T-helper 1 cell treated with Interleukin-12 subunit alpha and Interleukin-12 subunit beta and Interleukin-4 antibody, amounts not matched to agents 30 μg/mL and 1 μg/mL, for 36 hours (primary cell): ENCODE measurements around the gene PTPRT.

Source experiments
- H3K27ac Mint-ChIP-seq: one replicate; pipeline ENCODE4 v1.8.0; 2021; ENCODE audit warnings: mild to moderate bottlenecking, mixed read lengths
- H3K27me3 Mint-ChIP-seq: one replicate; pipeline ENCODE4 v1.8.0; 2021; ENCODE audit warnings: low read depth, mixed read lengths
- H3K36me3 Mint-ChIP-seq: one replicate; pipeline ENCODE4 v1.8.0; 2021; ENCODE audit warnings: low read depth, mixed read lengths
- H3K4me1 Mint-ChIP-seq: one replicate; pipeline ENCODE4 v1.8.0; 2021; ENCODE audit warnings: low read depth, mixed read lengths
- H3K4me3 Mint-ChIP-seq: one replicate; pipeline ENCODE4 v1.8.0; 2021; ENCODE audit warnings: mild to moderate bottlenecking, moderate library complexity, mixed read lengths
- H3K9me3 Mint-ChIP-seq: one replicate; pipeline ENCODE4 v1.8.0; 2021; ENCODE audit warnings: mixed read lengths

Gene PTPRT

GRCh38 chr20:42161228-42161829 is 1028.4 kb downstream of the PTPRT start:
- Mint-ChIP-seq H3K4me1 (no peaks in the 10 kb centered on the region), H3K27ac (no peak overlapping the region), H3K9me3 (no peaks in the 10 kb centered on the region), H3K27me3 (no peaks in the 10 kb centered on the region), H3K4me3 (no peak overlapping the region), H3K36me3 (no peaks in the 10 kb centered on the region)

GRCh38 chr20:42159808-42160207 is 1029.9 kb downstream of the PTPRT start:
- H3K27ac Mint-ChIP-seq = no peak overlapping the region
- H3K36me3 Mint-ChIP-seq = no peaks in the 10 kb centered on the region
- no peaks in the 10 kb centered on the region for H3K4me1 Mint-ChIP-seq
- no peaks in the 10 kb centered on the region for H3K9me3 Mint-ChIP-seq
- H3K27me3 Mint-ChIP-seq = no peaks in the 10 kb centered on the region
- H3K4me3 Mint-ChIP-seq = no peak overlapping the region

GRCh38 chr20:42158272-42158671 is 1031.4 kb downstream of the PTPRT start:
- Mint-ChIP-seq H3K27me3 (no peaks in the 10 kb centered on the region), H3K9me3 (no peaks in the 10 kb centered on the region), H3K36me3 (no peaks in the 10 kb centered on the region), H3K27ac (no peak overlapping the region), H3K4me1 (no peaks in the 10 kb centered on the region), H3K4me3 (no peak overlapping the region)

GRCh38 chr20:42155586-42155985 is 1034.1 kb downstream of the PTPRT start:
- H3K27ac Mint-ChIP-seq = no peak overlapping the region
- H3K4me3 Mint-ChIP-seq = no peak overlapping the region
- H3K36me3 Mint-ChIP-seq = no peaks in the 10 kb centered on the region
- no peaks in the 10 kb centered on the region for H3K4me1 Mint-ChIP-seq
- H3K27me3 Mint-ChIP-seq = no peaks in the 10 kb centered on the region
- peaks cover 5% of the 10 kb centered on the region for H3K9me3 Mint-ChIP-seq

GRCh38 chr20:42152575-42152974 is 1037.1 kb downstream of the PTPRT start:
- Mint-ChIP-seq H3K27me3 (no peaks in the 10 kb centered on the region), H3K4me3 (no peak overlapping the region), H3K4me1 (no peaks in the 10 kb centered on the region), H3K27ac (no peak overlapping the region), H3K36me3 (no peaks in the 10 kb centered on the region), H3K9me3 (peaks cover 5% of the 10 kb centered on the region)

- Mint-ChIP-seq H3K9me3 (peaks cover 9% of the 10 kb centered on the region), H3K36me3 (no peaks in the 10 kb centered on the region), H3K4me3 (no peak overlapping the region), H3K4me1 (no peaks in the 10 kb centered on the region), H3K27me3 (no peaks in the 10 kb centered on the region), H3K27ac (no peak overlapping the region)
Measured at GRCh38 chr20:42150230-42150629, 1039.5 kb downstream of the PTPRT start.

- Mint-ChIP-seq H3K27ac (no peak overlapping the region), H3K36me3 (no peaks in the 10 kb centered on the region), H3K9me3 (no peaks in the 10 kb centered on the region), H3K27me3 (no peaks in the 10 kb centered on the region), H3K4me1 (no peaks in the 10 kb centered on the region), H3K4me3 (no peak overlapping the region)
Measured at GRCh38 chr20:42138729-42139128, 1051.0 kb downstream of the PTPRT start.

GRCh38 chr20:42134265-42135098 is 1055.2 kb downstream of the PTPRT start:
- Mint-ChIP-seq H3K36me3 (no peaks in the 10 kb centered on the region), H3K4me1 (no peaks in the 10 kb centered on the region), H3K27ac (no peak overlapping the region), H3K27me3 (no peaks in the 10 kb centered on the region), H3K9me3 (no peaks in the 10 kb centered on the region), H3K4me3 (no peak overlapping the region)

- H3K27me3 Mint-ChIP-seq = no peaks in the 10 kb centered on the region
- no peaks in the 10 kb centered on the region for H3K4me1 Mint-ChIP-seq
- H3K27ac Mint-ChIP-seq = no peak overlapping the region
- H3K4me3 Mint-ChIP-seq = no peak overlapping the region
- no peaks in the 10 kb centered on the region for H3K36me3 Mint-ChIP-seq
- no peaks in the 10 kb centered on the region for H3K9me3 Mint-ChIP-seq
Measured at GRCh38 chr20:42130810-42131596, 1058.7 kb downstream of the PTPRT start.

GRCh38 chr20:42125426-42125825 is 1064.3 kb downstream of the PTPRT start:
- H3K4me3 Mint-ChIP-seq = no peak overlapping the region
- no peaks in the 10 kb centered on the region for H3K27me3 Mint-ChIP-seq
- no peaks in the 10 kb centered on the region for H3K36me3 Mint-ChIP-seq
- H3K4me1 Mint-ChIP-seq = no peaks in the 10 kb centered on the region
- no peaks in the 10 kb centered on the region for H3K9me3 Mint-ChIP-seq
- no peak overlapping the region for H3K27ac Mint-ChIP-seq

GRCh38 chr20:42123981-42124473 is 1065.7 kb downstream of the PTPRT start:
- H3K9me3 Mint-ChIP-seq = no peaks in the 10 kb centered on the region
- no peaks in the 10 kb centered on the region for H3K4me1 Mint-ChIP-seq
- H3K36me3 Mint-ChIP-seq = no peaks in the 10 kb centered on the region

GRCh38 chr20:42118409-42119125 is 1071.1 kb downstream of the PTPRT start:
- Mint-ChIP-seq H3K27ac (no peak overlapping the region), H3K4me1 (no peaks in the 10 kb centered on the region), H3K9me3 (no peaks in the 10 kb centered on the region), H3K36me3 (no peaks in the 10 kb centered on the region), H3K4me3 (no peak overlapping the region), H3K27me3 (no peaks in the 10 kb centered on the region)

More at GRCh38 chr20:42123981-42124473, 1065.7 kb downstream of the PTPRT start:
- H3K4me3 Mint-ChIP-seq = no peak overlapping the region
- H3K27ac Mint-ChIP-seq = no peak overlapping the region
- H3K27me3 Mint-ChIP-seq = no peaks in the 10 kb centered on the region

GRCh38 chr20:42118001-42118400 is 1071.7 kb downstream of the PTPRT start:
- no peaks in the 10 kb centered on the region for H3K27me3 Mint-ChIP-seq
- no peaks in the 10 kb centered on the region for H3K4me1 Mint-ChIP-seq
- no peaks in the 10 kb centered on the region for H3K36me3 Mint-ChIP-seq
- no peak overlapping the region for H3K4me3 Mint-ChIP-seq
- no peak overlapping the region for H3K27ac Mint-ChIP-seq
- no peaks in the 10 kb centered on the region for H3K9me3 Mint-ChIP-seq

GRCh38 chr20:42113236-42113635 is 1076.5 kb downstream of the PTPRT start:
- Mint-ChIP-seq H3K4me3 (no peak overlapping the region), H3K27me3 (no peaks in the 10 kb centered on the region), H3K4me1 (no peaks in the 10 kb centered on the region), H3K9me3 (no peaks in the 10 kb centered on the region), H3K27ac (no peak overlapping the region), H3K36me3 (no peaks in the 10 kb centered on the region)
